Activated B cell treated with CpG ODN at 0.5 μM for 24 hours (primary cell): ENCODE data around the gene PUS3. TPM values are rescaled to one million over a fixed set of nuclear protein-coding genes. Genes with fewer than 3 reads are reported as not detected.
"Not testable (repeated sequence)": the region's sequence is repeated elsewhere in the genome, so short reads cannot be mapped to it uniquely, and the experiment has no call there.

Experiments
- ATAC-seq: fragments of 200-7000 bp; cut with Tn5 transposase; one replicate; pipeline ENCODE4 v1.10.0; 2021; ENCODE audit warnings: low read depth, mild to moderate bottlenecking, moderate library complexity
- CTCF ChIA-PET: fragments of 350-600 bp; sonication (Branson Sonifier 250); formaldehyde crosslinking; loops from one replicate; lab custom pipeline; 2021; ENCODE audit warnings: antibody characterized with exemption; lab: Charles Lee
- POLR2A ChIA-PET: fragments of 350-600 bp; sonication (Branson Sonifier 250); formaldehyde crosslinking; loops from one replicate; lab custom pipeline; 2021; ENCODE audit warnings: antibody characterized with exemption; lab: Charles Lee
- DNase-seq: peaks from one replicate; pipeline ENCODE4 v3.0.0; 2022
- H3K27ac Mint-ChIP-seq: one replicate; pipeline ENCODE4 v1.8.0; 2020; ENCODE audit warnings: mixed read lengths
- H3K27me3 Mint-ChIP-seq: one replicate; pipeline ENCODE4 v1.8.0; 2021; ENCODE audit warnings: mixed read lengths
- H3K36me3 Mint-ChIP-seq: one replicate; pipeline ENCODE4 v1.8.0; 2021; ENCODE audit warnings: low read depth, mixed read lengths
- H3K4me1 Mint-ChIP-seq: one replicate; pipeline ENCODE4 v1.8.0; 2021; ENCODE audit warnings: mixed read lengths
- H3K4me3 Mint-ChIP-seq: one replicate; pipeline ENCODE4 v1.8.0; 2020; ENCODE audit warnings: mild to moderate bottlenecking, mixed read lengths
- H3K9me3 Mint-ChIP-seq: one replicate; pipeline ENCODE4 v1.8.0; 2020; ENCODE audit warnings: mixed read lengths
- intact Hi-C: fragments of 100-400 bp; cut with micrococcal nuclease; formaldehyde crosslinking; loops from one replicate; pipeline ENCODE4 v1.15.1; 2024
- total RNA-seq: library from RNA; stranded (reverse); gene quantifications from 2 replicates; pipeline ENCODE4 v1.2.3, GENCODE V29; 2022
- TF ChIP-seq, protein P1 (sequence below): fragments of 200-600 bp; IDR thresholded peaks from one replicate; pipeline ENCODE4 v1.8.0; 2022; ENCODE audit warnings: antibody characterized with exemption, mild to moderate bottlenecking

The PUS3 gene
- total RNA-seq, 1 donor from 2014 or later: 10.2 TPM

DNA sequence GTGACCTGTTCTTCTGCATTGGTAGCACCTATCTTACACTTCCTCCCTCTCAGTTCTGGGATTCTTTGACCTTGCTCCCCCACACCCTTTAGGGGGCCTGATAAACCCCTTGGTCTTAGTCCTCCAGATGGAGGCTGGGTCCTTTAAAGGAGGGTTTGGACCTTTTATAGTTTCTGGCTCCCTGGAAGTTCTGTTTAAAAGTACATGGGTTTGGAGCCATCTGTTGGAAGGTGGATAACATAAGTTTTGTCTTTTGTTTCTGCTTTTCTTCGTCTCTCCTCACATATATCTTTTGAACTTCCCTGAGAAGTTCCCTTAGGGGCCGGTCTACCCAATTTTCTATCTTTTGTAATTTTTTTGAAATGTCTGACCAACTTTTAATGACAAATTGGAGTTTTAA is 33.5 kb downstream of the PUS3 start:
- intact Hi-C loops: no loop called here
- DNase-seq: no peak

DNA sequence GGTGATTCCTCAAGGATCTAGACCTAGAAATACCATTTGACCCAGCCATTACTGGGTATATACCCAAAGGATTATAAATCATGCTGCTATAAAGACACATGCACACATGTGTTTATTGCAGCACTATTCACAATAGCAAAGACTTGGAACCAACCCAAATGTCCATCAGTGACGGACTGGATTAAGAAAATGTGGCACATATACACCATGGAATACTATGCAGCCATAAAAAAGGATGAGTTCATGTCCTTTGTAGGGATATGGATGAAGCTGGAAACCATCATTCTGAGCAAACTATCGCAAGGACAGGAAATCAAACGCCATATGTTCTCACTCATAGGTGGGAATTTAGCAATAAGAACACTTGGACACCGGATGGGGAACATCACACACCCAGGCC is 37.7 kb downstream of the PUS3 start:
- H3K36me3 Mint-ChIP-seq, POLR2A ChIA-PET, intact Hi-C loops, H3K27ac Mint-ChIP-seq, H3K27me3 Mint-ChIP-seq, ATAC-seq, CTCF ChIA-PET, H3K4me1 Mint-ChIP-seq, H3K4me3 Mint-ChIP-seq, DNase-seq, H3K9me3 Mint-ChIP-seq: not testable (repeated sequence)

More for the DNA sequence above, 33.5 kb downstream of the PUS3 start:
- ATAC-seq: no peak
- Mint-ChIP-seq H3K4me1 (peaks cover 10% of the 10 kb centered on the region), H3K9me3 (peaks cover 13% of the 10 kb centered on the region), H3K27ac (no peak overlapping the region), H3K36me3 (peaks cover 4% of the 10 kb centered on the region), H3K4me3 (no peak overlapping the region), H3K27me3 (no peaks in the 10 kb centered on the region)
- TF ChIP-seq, protein P1, sequence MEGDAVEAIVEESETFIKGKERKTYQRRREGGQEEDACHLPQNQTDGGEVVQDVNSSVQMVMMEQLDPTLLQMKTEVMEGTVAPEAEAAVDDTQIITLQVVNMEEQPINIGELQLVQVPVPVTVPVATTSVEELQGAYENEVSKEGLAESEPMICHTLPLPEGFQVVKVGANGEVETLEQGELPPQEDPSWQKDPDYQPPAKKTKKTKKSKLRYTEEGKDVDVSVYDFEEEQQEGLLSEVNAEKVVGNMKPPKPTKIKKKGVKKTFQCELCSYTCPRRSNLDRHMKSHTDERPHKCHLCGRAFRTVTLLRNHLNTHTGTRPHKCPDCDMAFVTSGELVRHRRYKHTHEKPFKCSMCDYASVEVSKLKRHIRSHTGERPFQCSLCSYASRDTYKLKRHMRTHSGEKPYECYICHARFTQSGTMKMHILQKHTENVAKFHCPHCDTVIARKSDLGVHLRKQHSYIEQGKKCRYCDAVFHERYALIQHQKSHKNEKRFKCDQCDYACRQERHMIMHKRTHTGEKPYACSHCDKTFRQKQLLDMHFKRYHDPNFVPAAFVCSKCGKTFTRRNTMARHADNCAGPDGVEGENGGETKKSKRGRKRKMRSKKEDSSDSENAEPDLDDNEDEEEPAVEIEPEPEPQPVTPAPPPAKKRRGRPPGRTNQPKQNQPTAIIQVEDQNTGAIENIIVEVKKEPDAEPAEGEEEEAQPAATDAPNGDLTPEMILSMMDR: no peak
- POLR2A ChIA-PET: no interaction called here
- CTCF ChIA-PET: no interaction called here

DNA sequence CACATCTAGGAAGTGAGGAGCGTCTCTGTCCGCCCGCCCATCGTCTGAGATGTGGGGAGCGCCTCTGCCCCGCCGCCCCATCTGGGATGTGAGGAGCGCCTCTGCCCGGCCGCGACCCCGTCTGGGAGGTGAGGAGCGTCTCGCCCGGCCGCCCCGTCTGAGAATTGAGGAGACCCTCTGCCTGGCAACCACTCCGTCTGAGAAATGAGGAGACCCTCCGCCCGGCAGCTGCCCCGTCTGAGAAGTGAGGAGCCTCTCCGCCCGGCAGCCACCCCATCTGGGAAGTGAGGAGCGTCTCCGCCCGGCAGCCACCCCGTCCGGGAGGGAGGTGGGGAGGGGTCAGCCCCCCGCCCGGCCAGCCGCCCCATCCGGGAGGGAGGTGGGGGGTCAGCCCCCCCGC is 40.2 kb downstream of the PUS3 start:
- H3K27ac Mint-ChIP-seq, DNase-seq, H3K36me3 Mint-ChIP-seq, CTCF ChIA-PET, H3K4me3 Mint-ChIP-seq, intact Hi-C loops, H3K4me1 Mint-ChIP-seq, POLR2A ChIA-PET, H3K27me3 Mint-ChIP-seq, ATAC-seq: not testable (repeated sequence)
- H3K9me3 Mint-ChIP-seq: peaks cover 11% of the 10 kb centered on the region

- POLR2A ChIA-PET, H3K27me3 Mint-ChIP-seq, H3K4me1 Mint-ChIP-seq, H3K36me3 Mint-ChIP-seq, CTCF ChIA-PET, intact Hi-C loops, ATAC-seq, H3K4me3 Mint-ChIP-seq, H3K27ac Mint-ChIP-seq, DNase-seq: not testable (repeated sequence)
- H3K9me3 Mint-ChIP-seq: peaks cover 17% of the 10 kb centered on the region
These were observed 45.3 kb downstream of the PUS3 start for GRCh38 chr11:125857670-125858069.

GRCh38 chr11:125846188-125846587 is 56.8 kb downstream of the PUS3 start:
- TF ChIP-seq, protein P1: no peak
- no peak for ATAC-seq
- no peak for DNase-seq
- H3K9me3 Mint-ChIP-seq: peaks cover 32% of the 10 kb centered on the region
- no peak overlapping the region for H3K27ac Mint-ChIP-seq
- CTCF ChIA-PET: no interaction called here
- H3K4me1 Mint-ChIP-seq: no peaks in the 10 kb centered on the region
- intact Hi-C loops: no loop called here
- POLR2A ChIA-PET: no interaction called here
- peaks cover 3% of the 10 kb centered on the region for H3K36me3 Mint-ChIP-seq
- H3K4me3 Mint-ChIP-seq: no peak overlapping the region
- peaks cover 3% of the 10 kb centered on the region for H3K27me3 Mint-ChIP-seq

Other genes starting within 250 kb of the PUS3 start
- not detected in 2 replicates for gene ACRV1, start 222.4 kb downstream of the PUS3 start, total RNA-seq
- gene PATE1, start 156.9 kb downstream of the PUS3 start, total RNA-seq: not detected in 2 replicates
- not detected in 2 replicates for gene PATE2, start 124.4 kb downstream of the PUS3 start, total RNA-seq
- not detected in 2 replicates for gene PATE3, start 115.1 kb downstream of the PUS3 start, total RNA-seq
- not detected in 2 replicates for gene PATE4, start 69.9 kb downstream of the PUS3 start, total RNA-seq
- gene HYLS1, start 15.5 kb downstream of the PUS3 start, total RNA-seq: 9.0 TPM in 2 replicates
- 0.24 TPM in 1 of 2 replicates, not detected in the other for gene DDX25, start 1.3 kb upstream of the PUS3 start, total RNA-seq
- gene VSIG10L2, start 42.8 kb upstream of the PUS3 start, total RNA-seq: not detected in 2 replicates
- gene CDON, start 159.7 kb upstream of the PUS3 start, total RNA-seq: 0.24 and 0.27 TPM in 2 replicates